AG10803 (cell line): ENCODE data around the gene FAR1.

Experiments
- DNase-seq: peaks from one replicate; pipeline ENCODE4 v3.0.0; 2010; ENCODE audit warnings: low read depth
- H3K4me3 ChIP-seq: 2 replicates; pipeline ENCODE4 v1.5.1; 2011; ENCODE audit warnings: mild to moderate bottlenecking, low read length, control low read depth
- CTCF ChIP-seq: conservative IDR thresholded peaks from 2 replicates; pipeline ENCODE4 v1.5.1; 2011; ENCODE audit warnings: mild to moderate bottlenecking, low read length, control low read depth, inconsistent platforms

The FAR1 gene

GRCh38 chr11:13672576-13673210, 4.2 kb downstream of the FAR1 start:
- TF ChIP-seq CTCF: no peak
- H3K4me3 ChIP-seq: no peak overlapping the region
- no peak for DNase-seq

GRCh38 chr11:13674799-13675509, 6.5 kb downstream of the FAR1 start:
- no peak for TF ChIP-seq CTCF
- H3K4me3 ChIP-seq: no peak overlapping the region

GRCh38 chr11:13676576-13676975, 8.1 kb downstream of the FAR1 start:
- DNase-seq: no peak
- TF ChIP-seq CTCF: no peak
- no peak overlapping the region for H3K4me3 ChIP-seq

More at GRCh38 chr11:13674799-13675509, 6.5 kb downstream of the FAR1 start:
- peak; percentile 43 for DNase-seq

- no peak overlapping the region for H3K4me3 ChIP-seq
- DNase-seq: no peak
- no peak for TF ChIP-seq CTCF
These were observed 11.3 kb downstream of the FAR1 start for GRCh38 chr11:13679768-13680167.

- TF ChIP-seq CTCF: no peak
These were observed 12.2 kb downstream of the FAR1 start for GRCh38 chr11:13680501-13681264.

GRCh38 chr11:13681446-13681845, 13.0 kb downstream of the FAR1 start:
- DNase-seq: no peak
- TF ChIP-seq CTCF: no peak
- H3K4me3 ChIP-seq: no peak overlapping the region

More at GRCh38 chr11:13680501-13681264, 12.2 kb downstream of the FAR1 start:
- H3K4me3 ChIP-seq: no peak overlapping the region
- DNase-seq: no peak
